H9 (cell line): ENCODE measurements around the gene FARSA. TPM values are rescaled to one million over a fixed set of nuclear protein-coding genes. Genes with fewer than 3 reads are reported as not detected.

Experiments used
- DNase-seq: peaks from one replicate; pipeline ENCODE4 v3.0.0-alpha.2; 2017
- H2AFZ ChIP-seq: one replicate; pipeline ENCODE4 v1.6.1; 2013; ENCODE audit warnings: mild to moderate bottlenecking, low read length, control low read depth, moderate library complexity
- H2AK5ac ChIP-seq: 2 replicates; pipeline ENCODE4 v1.6.1; 2013; ENCODE audit warnings: low read length, control low read depth, mixed read lengths; ENCODE audit not compliant: insufficient read length
- H2BK120ac ChIP-seq: one replicate; pipeline ENCODE4 v1.6.1; 2013; ENCODE audit warnings: low read depth, mild to moderate bottlenecking, low read length, control low read depth, inconsistent platforms; ENCODE audit not compliant: poor library complexity, severe bottlenecking
- H2BK12ac ChIP-seq: 2 replicates; pipeline ENCODE4 v1.6.1; 2013; ENCODE audit warnings: low read length, control low read depth, mixed read lengths, low read depth; ENCODE audit not compliant: insufficient read length
- H2BK15ac ChIP-seq: 2 replicates; pipeline ENCODE4 v1.6.1; 2013; ENCODE audit warnings: low read depth, low read length, control low read depth
- H2BK20ac ChIP-seq: one replicate; pipeline ENCODE4 v1.6.1; 2013; ENCODE audit warnings: low read depth, mild to moderate bottlenecking, low read length, control low read depth, inconsistent platforms; ENCODE audit not compliant: poor library complexity, severe bottlenecking
- H2BK5ac ChIP-seq: 2 replicates; pipeline ENCODE4 v1.6.1; 2013; ENCODE audit warnings: low read length, control low read depth, mixed read lengths; ENCODE audit not compliant: insufficient read length
- H3K14ac ChIP-seq: 2 replicates; pipeline ENCODE4 v1.6.1; 2013; ENCODE audit warnings: low read length, control low read depth; ENCODE audit not compliant: insufficient read depth
- H3K18ac ChIP-seq: 2 replicates; pipeline ENCODE4 v1.6.1; 2013; ENCODE audit warnings: low read depth, mild to moderate bottlenecking, mixed read lengths, low read length, control low read depth; ENCODE audit not compliant: insufficient read length
- H3K23ac ChIP-seq: 2 replicates; pipeline ENCODE4 v1.6.1; 2013; ENCODE audit warnings: low read length, control low read depth, mixed read lengths, low read depth; ENCODE audit not compliant: insufficient read length
- H3K23me2 ChIP-seq: 2 replicates; pipeline ENCODE4 v1.6.1; 2013; ENCODE audit warnings: low read depth, mild to moderate bottlenecking, mixed read lengths, low read length, control low read depth; ENCODE audit not compliant: insufficient read length, poor library complexity, severe bottlenecking
- H3K27ac ChIP-seq: 2 replicates; pipeline ENCODE4 v1.5.1; 2013; ENCODE audit warnings: low read length, control low read depth, mixed read lengths, low read depth; ENCODE audit not compliant: insufficient read length
- H3K27me3 ChIP-seq: 2 replicates; pipeline ENCODE4 v1.6.1; 2013; ENCODE audit warnings: low read length, control low read depth, inconsistent platforms; ENCODE audit not compliant: insufficient read depth
- H3K4ac ChIP-seq: 2 replicates; pipeline ENCODE4 v1.6.1; 2013; ENCODE audit warnings: low read depth, mild to moderate bottlenecking, control low read depth, inconsistent platforms, low read length, moderate library complexity
- H3K4me1 ChIP-seq: 2 replicates; pipeline ENCODE4 v1.6.1; 2013; ENCODE audit warnings: low read length, control low read depth, inconsistent platforms; ENCODE audit not compliant: insufficient read depth
- H3K4me2 ChIP-seq: 2 replicates; pipeline ENCODE4 v1.6.1; 2013; ENCODE audit warnings: low read length, control low read depth, mixed read lengths; ENCODE audit not compliant: insufficient read length, insufficient read depth
- H3K56ac ChIP-seq: 2 replicates; pipeline ENCODE4 v1.6.1; 2013; ENCODE audit warnings: low read depth, mild to moderate bottlenecking, mixed read lengths, low read length, control low read depth; ENCODE audit not compliant: insufficient read length
- H3K79me1 ChIP-seq: 2 replicates; pipeline ENCODE4 v1.6.1; 2013; ENCODE audit warnings: low read depth, mild to moderate bottlenecking, moderate library complexity, low read length, control low read depth, inconsistent platforms; ENCODE audit not compliant: insufficient read depth, poor library complexity, severe bottlenecking
- H3K79me2 ChIP-seq: 2 replicates; pipeline ENCODE4 v1.6.1; 2013; ENCODE audit warnings: low read length, control low read depth, inconsistent platforms; ENCODE audit not compliant: insufficient read depth
- H3K9ac ChIP-seq: 2 replicates; pipeline ENCODE4 v1.6.1; 2013; ENCODE audit warnings: low read length, control low read depth, mixed read lengths; ENCODE audit not compliant: insufficient read length; ENCODE audit errors: extremely low read depth
- H3K9me3 ChIP-seq: one replicate; pipeline ENCODE4 v1.6.1; 2013; ENCODE audit warnings: low read depth, low read length, inconsistent platforms; ENCODE audit not compliant: control insufficient read depth
- H3T11ph ChIP-seq: one replicate; pipeline ENCODE4 v1.6.1; 2013; ENCODE audit warnings: mild to moderate bottlenecking, low read length, control low read depth, inconsistent platforms
- H4K20me1 ChIP-seq: one replicate; pipeline ENCODE4 v1.6.1; 2013; ENCODE audit not compliant: control insufficient read depth, insufficient read length, insufficient read depth
- H4K5ac ChIP-seq: 2 replicates; pipeline ENCODE4 v1.6.1; 2013; ENCODE audit warnings: low read depth, mild to moderate bottlenecking, mixed read lengths, low read length, control low read depth; ENCODE audit not compliant: insufficient read length
- H4K8ac ChIP-seq: replicated peaks from 2 replicates; pipeline ENCODE4 v1.6.1; 2013; ENCODE audit warnings: low read length, control low read depth, mixed read lengths, low read depth; ENCODE audit not compliant: insufficient read length
- H4K91ac ChIP-seq: 2 replicates; pipeline ENCODE4 v1.6.1; 2013; ENCODE audit warnings: low read depth, mild to moderate bottlenecking, moderate library complexity, mixed read lengths, low read length, control low read depth; ENCODE audit not compliant: insufficient read length
- H3K27ac Mint-ChIP-seq, 3 experiments: 2 replicates in 2 of 3; 3 replicates in 1 of 3; pipeline ENCODE4 v1.8.0; 2020 to 2021; ENCODE audit warnings: mixed read lengths in 3 of 3, mild to moderate bottlenecking in 1 of 3, moderate library complexity in 1 of 3
- H3K27me3 Mint-ChIP-seq: 2 replicates; pipeline ENCODE4 v1.8.0; 2021; ENCODE audit warnings: low read depth, mild to moderate bottlenecking, moderate library complexity, mixed read lengths
- H3K36me3 Mint-ChIP-seq, 3 experiments: 2 replicates in 2 of 3; 3 replicates in 1 of 3; pipeline ENCODE4 v1.8.0; 2020 to 2021; ENCODE audit warnings: low read depth in 3 of 3, mixed read lengths in 3 of 3; ENCODE audit not compliant: insufficient read depth in 1 of 3
- H3K4me1 Mint-ChIP-seq, 2 experiments: 2 replicates each; pipeline ENCODE4 v1.8.0; 2020; ENCODE audit warnings: mixed read lengths in 2 of 2
- H3K4me3 Mint-ChIP-seq, 2 experiments: 2 replicates in 1 of 2; 3 replicates in 1 of 2; pipeline ENCODE4 v1.8.0; 2020 to 2021; ENCODE audit warnings: mild to moderate bottlenecking in 2 of 2, mixed read lengths in 2 of 2, moderate library complexity in 1 of 2
- H3K9me3 Mint-ChIP-seq, 2 experiments: 2 replicates in 1 of 2; 3 replicates in 1 of 2; pipeline ENCODE4 v1.8.0; 2020; ENCODE audit warnings: mild to moderate bottlenecking in 2 of 2, mixed read lengths in 2 of 2, moderate library complexity in 1 of 2
- CTCF ChIP-seq: fragments of 200-600 bp; sonication (generic); conservative IDR thresholded peaks from 3 replicates; pipeline ENCODE4 v1.8.0; 2021; ENCODE audit warnings: antibody characterized with exemption, mild to moderate bottlenecking
- WGBS: extraction: QIAGEN DNeasy Blood & Tissue Kit; methylation state at CpG from one replicate; pipeline ENCODE4 v1.1.7; 2013; ENCODE audit warnings: missing lambda C conversion rate, low lambda C conversion rate, mixed read lengths; ENCODE audit not compliant: insufficient read length; ENCODE audit errors: extremely low coverage; 5-methylcytosine and 5-hydroxymethylcytosine counted together
- total RNA-seq: library from RNA; stranded (reverse); gene quantifications from 2 replicates; pipeline ENCODE4 v1.2.1, GENCODE V29; 2021

FARSA gene
- total RNA-seq, 1 experiment from 2014 or later: 110 TPM

DNA sequence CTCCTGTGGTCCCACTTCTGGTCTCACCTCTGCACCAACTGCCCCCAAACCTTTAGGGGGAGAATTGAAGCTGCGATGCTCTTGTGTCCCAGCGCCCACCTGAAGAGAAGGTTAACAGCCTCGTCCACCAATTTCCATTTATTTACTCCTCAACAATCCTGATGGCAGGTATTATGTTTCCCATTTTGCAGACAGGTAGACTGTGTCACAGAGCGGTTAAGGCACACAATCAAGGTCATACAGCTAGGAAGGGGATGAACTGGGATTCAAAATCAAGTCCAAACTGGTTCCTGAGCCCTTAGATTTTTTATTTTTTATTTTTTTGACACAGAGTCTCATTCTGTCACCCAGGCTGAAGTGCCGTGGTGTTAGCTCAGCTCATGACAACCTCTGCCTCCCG lies 58.4 kb downstream of the FARSA start:
- no peak overlapping the region for H3K4me3 Mint-ChIP-seq
- no CpG with 5 or more reads among the region's 6 CpGs for WGBS
- Histone ChIP-seq H4K91ac (no peak overlapping the region), H4K8ac (no peak overlapping the region), H3K9ac (no peak overlapping the region), H3K79me2 (no peaks in the 10 kb centered on the region), H2AK5ac (no peak overlapping the region), H3K27ac (no peak overlapping the region), H2BK120ac (no peak overlapping the region), H3T11ph (no peak overlapping the region), H2BK12ac (no peak overlapping the region), H2BK15ac (no peak overlapping the region), H2BK20ac (no peak overlapping the region), H4K5ac (no peak overlapping the region), H3K9me3 (no peaks in the 10 kb centered on the region), H2AFZ (no peak overlapping the region), H3K23me2 (no peaks in the 10 kb centered on the region), H3K4me1 (no peaks in the 10 kb centered on the region), H3K4me2 (no peak overlapping the region), H3K18ac (no peak overlapping the region), H3K14ac (no peak overlapping the region), H3K56ac (no peak overlapping the region), H3K79me1 (no peaks in the 10 kb centered on the region), H3K27me3 (no peaks in the 10 kb centered on the region), H3K4ac (no peak overlapping the region), H3K23ac (no peak overlapping the region), H4K20me1 (no peaks in the 10 kb centered on the region), H2BK5ac (no peak overlapping the region)
- DNase-seq: no peak
- H3K27ac Mint-ChIP-seq: no peak overlapping the region; a peak in 1 of 7 replicates
- peaks cover 5 to 11% of the 10 kb centered on the region in 2 experiments; a peak in 4 of 5 replicates for H3K9me3 Mint-ChIP-seq
- peaks cover 37 to 51% (median 42%) of the 10 kb centered on the region in 3 experiments for H3K36me3 Mint-ChIP-seq
- H3K27me3 Mint-ChIP-seq: no peaks in the 10 kb centered on the region; the same call in 1 of the 2 replicates
- peaks cover 0 to 1% of the 10 kb centered on the region in 2 experiments; a peak in 3 of 4 replicates for H3K4me1 Mint-ChIP-seq
- no peak for TF ChIP-seq CTCF
